T-helper 2 cell treated with Interferon-gamma antibody and Interleukin-4, amounts not matched to agents 100 ng/mL and 5 ng/mL, for 36 hours (primary cell): ENCODE data around the gene F13B. TPM values are rescaled to one million over a fixed set of nuclear protein-coding genes. Genes with fewer than 3 reads are reported as not detected.
"Not testable (repeated sequence)": the region's sequence is repeated elsewhere in the genome, so short reads cannot be mapped to it uniquely, and the experiment has no call there.

ENCODE experiments used
- intact Hi-C: fragments of 100-400 bp; cut with micrococcal nuclease; formaldehyde crosslinking; loops from one replicate; pipeline ENCODE4 v1.15.1; 2023
- total RNA-seq: library from RNA; stranded (reverse); gene quantifications from 2 replicates; pipeline ENCODE4 v1.2.3, GENCODE V29; 2022

Gene F13B
- total RNA-seq, 1 donor from 2014 or later = not detected

- intact Hi-C loops = no loop called here
Measured at GRCh38 chr1:197042676-197043341, 24.3 kb downstream of the F13B start.

GRCh38 chr1:197041486-197042353 is 25.3 kb downstream of the F13B start:
- intact Hi-C loops = no loop called here

GRCh38 chr1:197036861-197037260 is 30.2 kb downstream of the F13B start:
- intact Hi-C loops = no loop called here

- intact Hi-C loops = not testable (repeated sequence)
Measured at GRCh38 chr1:197034631-197035339, 32.3 kb downstream of the F13B start.

- intact Hi-C loops = no loop called here
Measured at GRCh38 chr1:197029749-197030148, 37.3 kb downstream of the F13B start.

GRCh38 chr1:197027359-197027758 is 39.7 kb downstream of the F13B start:
- intact Hi-C loops = no loop called here

- intact Hi-C loops = no loop called here
Measured at GRCh38 chr1:197024460-197024859, 42.6 kb downstream of the F13B start.

GRCh38 chr1:197021716-197022115 is 45.3 kb downstream of the F13B start:
- intact Hi-C loops = no loop called here

- intact Hi-C loops = no loop called here
Measured at GRCh38 chr1:197017558-197018146, 49.4 kb downstream of the F13B start.

- intact Hi-C loops = no loop called here
Measured at GRCh38 chr1:197016751-197017150, 50.3 kb downstream of the F13B start.

- intact Hi-C loops = no loop called here
Measured at GRCh38 chr1:197013234-197013633, 53.8 kb downstream of the F13B start.

GRCh38 chr1:197011614-197012013 is 55.4 kb downstream of the F13B start:
- intact Hi-C loops = no loop called here

GRCh38 chr1:197008861-197009260 is 58.2 kb downstream of the F13B start:
- intact Hi-C loops = no loop called here

GRCh38 chr1:197003132-197003531 is 63.9 kb downstream of the F13B start:
- intact Hi-C loops = loop anchor here (5.0 kb wide), 1 partner anchor 51 kb away; no protein-coding TSS in a partner anchor

- intact Hi-C loops = loop anchor here (5.0 kb wide), 1 partner anchor 50 kb away; no protein-coding TSS in a partner anchor
Measured at GRCh38 chr1:197001828-197002227, 65.2 kb downstream of the F13B start.

GRCh38 chr1:196997423-196997822 is 69.6 kb downstream of the F13B start:
- intact Hi-C loops = no loop called here

- intact Hi-C loops = no loop called here
Measured at GRCh38 chr1:196993916-196994315, 73.1 kb downstream of the F13B start.

GRCh38 chr1:196991919-196992651 is 75.0 kb downstream of the F13B start:
- intact Hi-C loops = not testable (repeated sequence)
